Spinal cord (tissue), 10 donors: ENCODE data around the gene SH3RF2. TPM values are rescaled to one million over a fixed set of nuclear protein-coding genes. Genes with fewer than 3 reads are reported as not detected.

Experiments used
- DNase-seq, 6 donors: peaks; one replicate each; pipeline versions ENCODE4 v3.0.0 to v3.0.0-alpha.2; 2013 to 2015; ENCODE audit warnings: low spot score in 6 of 6, low read depth in 4 of 6
- H3K27ac ChIP-seq: one replicate; pipeline ENCODE4 v1.5.1; 2013; ENCODE audit warnings: low read depth, low read length, control low read depth
- H3K27me3 ChIP-seq: one replicate; pipeline ENCODE4 v1.6.1; 2013; ENCODE audit warnings: low read length; ENCODE audit not compliant: control insufficient read depth, insufficient read depth
- H3K36me3 ChIP-seq: one replicate; pipeline ENCODE4 v1.6.1; 2013; ENCODE audit warnings: low read length; ENCODE audit not compliant: control insufficient read depth, insufficient read depth
- H3K4me1 ChIP-seq: one replicate; pipeline ENCODE4 v1.6.1; 2013; ENCODE audit warnings: low read length; ENCODE audit not compliant: control insufficient read depth, insufficient read depth
- H3K4me3 ChIP-seq: one replicate; pipeline ENCODE4 v1.5.1; 2013; ENCODE audit warnings: low read depth, low read length, control low read depth
- H3K9me3 ChIP-seq: one replicate; pipeline ENCODE4 v1.6.1; 2013; ENCODE audit warnings: low read length; ENCODE audit not compliant: control insufficient read depth, insufficient read depth
- WGBS: methylation state at CpG from one replicate; pipeline ENCODE4 v1.1.5; 2013; ENCODE audit warnings: missing lambda C conversion rate; ENCODE audit not compliant: insufficient coverage; 5-methylcytosine and 5-hydroxymethylcytosine counted together
- polyA plus RNA-seq, 2 donors: library from polyadenylated mRNA; unstranded; fragments of 120-200 nt; gene quantifications; one replicate each; pipeline ENCODE4 v1.2.1, GENCODE V29; 2013; ENCODE audit not compliant: insufficient read length in 2 of 2
- total RNA-seq, 2 donors: library from RNA; depleted of rRNA in 1 of 2; stranded (reverse); fragments of 120-200 nt in 1 of 2; fragments of >200 nt in 1 of 2; gene quantifications; one replicate each; pipeline versions ENCODE4 v1.2.3 to v1.2.4, GENCODE V29; 2013 to 2014
- donor health status: healthy.

SH3RF2 gene
- total and polyA plus RNA-seq, 4 donors, result 0.25 to 0.94 (median 0.34) TPM

DNA sequence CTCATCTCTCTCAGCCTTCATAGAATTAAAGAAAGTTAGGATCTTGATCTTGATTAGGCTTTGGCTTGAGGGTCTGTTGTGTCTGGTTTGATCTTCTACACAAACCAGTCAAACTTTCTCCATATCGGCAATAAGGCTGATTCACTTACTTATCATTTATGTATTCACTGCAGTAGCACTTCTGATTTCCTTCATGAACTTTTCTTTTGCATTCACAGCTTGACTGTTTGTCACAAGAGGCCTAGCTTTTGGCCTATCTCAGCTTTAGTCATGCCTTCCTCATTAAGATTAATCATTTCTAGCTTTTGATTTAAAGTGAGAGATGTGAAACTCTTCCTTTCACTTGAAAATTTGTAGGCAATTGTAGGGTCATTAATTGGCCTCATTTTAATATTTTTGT lies 62.8 kb downstream of the SH3RF2 start:
- no peaks in the 10 kb centered on the region for H3K36me3 ChIP-seq
- H3K9me3 ChIP-seq, result no peaks in the 10 kb centered on the region
- WGBS, result no CpG with 5 or more reads among the region's 1 CpG
- no peak overlapping the region for H3K27ac ChIP-seq
- no peaks in the 10 kb centered on the region for H3K27me3 ChIP-seq
- H3K4me3 ChIP-seq, result no peak overlapping the region
- DNase-seq, result no peak
- no peaks in the 10 kb centered on the region for H3K4me1 ChIP-seq

DNA sequence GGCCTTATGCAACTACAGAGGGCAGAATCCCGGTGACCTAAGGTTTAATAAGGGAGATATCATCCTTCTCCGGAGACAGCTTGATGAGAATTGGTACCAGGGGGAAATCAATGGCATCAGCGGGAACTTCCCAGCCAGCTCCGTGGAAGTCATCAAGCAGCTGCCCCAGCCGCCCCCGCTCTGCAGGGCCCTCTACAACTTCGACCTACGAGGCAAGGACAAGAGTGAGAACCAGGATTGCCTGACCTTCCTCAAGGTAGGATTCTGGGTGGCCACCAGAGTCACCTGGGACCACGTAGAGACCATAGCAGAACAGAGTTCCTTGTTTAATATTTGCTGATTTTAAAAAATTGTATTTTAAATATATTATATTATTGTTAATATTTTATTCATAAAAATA lies 63.7 kb downstream of the SH3RF2 start:
- no peak for DNase-seq
- Histone ChIP-seq H3K9me3 (no peaks in the 10 kb centered on the region), H3K4me3 (no peak overlapping the region), H3K4me1 (no peaks in the 10 kb centered on the region), H3K36me3 (no peaks in the 10 kb centered on the region), H3K27me3 (no peaks in the 10 kb centered on the region), H3K27ac (no peak overlapping the region)
- 96% methylated on average over 6 of the region's 9 CpGs for WGBS

DNA sequence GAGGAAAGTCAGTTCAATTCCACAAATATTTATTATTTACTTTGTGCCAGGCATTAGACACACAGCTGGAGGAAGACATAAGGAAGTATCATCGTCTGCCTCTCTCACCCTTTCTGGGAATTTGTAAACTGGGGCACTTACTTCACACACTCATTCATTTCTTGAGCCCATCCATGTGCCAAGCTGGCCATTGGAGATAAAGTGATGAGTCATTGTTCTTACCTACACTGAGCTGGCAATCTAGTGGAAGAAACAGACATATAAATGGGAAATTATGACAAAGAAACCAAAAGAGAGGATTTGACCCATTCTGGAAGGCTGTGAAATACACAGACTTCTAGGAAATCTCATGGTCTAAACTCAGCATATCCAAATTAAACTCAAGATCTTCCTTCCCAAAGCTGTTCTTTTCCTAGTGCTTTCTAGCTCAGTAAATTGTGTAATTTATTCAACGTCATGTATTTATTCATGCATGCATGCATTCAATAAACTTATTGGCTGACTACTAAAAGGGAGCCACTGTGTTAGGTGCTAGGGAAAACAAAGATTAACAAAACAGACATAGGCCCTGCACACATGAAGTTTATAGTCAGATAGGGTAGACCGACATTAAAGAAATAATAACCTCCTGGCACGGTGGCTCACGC lies 65.3 kb downstream of the SH3RF2 start:
- DNase-seq, result no peak
- Histone ChIP-seq H3K4me1 (no peaks in the 10 kb centered on the region), H3K27ac (no peak overlapping the region), H3K36me3 (no peaks in the 10 kb centered on the region), H3K27me3 (no peaks in the 10 kb centered on the region), H3K9me3 (no peaks in the 10 kb centered on the region), H3K4me3 (no peak overlapping the region)
- 85% methylated on average over 2 of the region's 5 CpGs for WGBS

DNA sequence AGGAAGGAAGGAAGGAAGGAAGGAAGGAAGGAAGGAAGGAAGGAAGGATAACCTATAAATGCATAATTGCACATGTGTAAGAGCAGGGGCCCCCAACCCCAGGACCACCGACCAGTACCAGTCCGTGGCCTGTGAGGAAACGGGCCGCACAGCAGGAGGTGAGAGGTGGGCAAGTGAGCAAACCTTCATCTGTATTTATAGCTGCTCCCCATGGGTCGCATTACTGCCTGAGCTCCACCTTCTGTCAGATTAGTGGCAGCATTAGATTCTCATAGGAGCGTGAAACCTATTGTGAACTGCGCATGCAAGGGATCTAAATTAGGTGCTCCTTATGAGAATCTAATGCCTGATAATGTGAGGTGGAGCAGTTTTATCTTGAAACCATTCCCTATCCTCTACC lies 66.1 kb downstream of the SH3RF2 start:
- DNase-seq, result no peak
- 81% methylated on average over 4 of the region's 7 CpGs for WGBS
- Histone ChIP-seq H3K27me3 (no peaks in the 10 kb centered on the region), H3K4me1 (no peaks in the 10 kb centered on the region), H3K4me3 (no peak overlapping the region), H3K36me3 (no peaks in the 10 kb centered on the region), H3K9me3 (no peaks in the 10 kb centered on the region), H3K27ac (no peak overlapping the region)

DNA sequence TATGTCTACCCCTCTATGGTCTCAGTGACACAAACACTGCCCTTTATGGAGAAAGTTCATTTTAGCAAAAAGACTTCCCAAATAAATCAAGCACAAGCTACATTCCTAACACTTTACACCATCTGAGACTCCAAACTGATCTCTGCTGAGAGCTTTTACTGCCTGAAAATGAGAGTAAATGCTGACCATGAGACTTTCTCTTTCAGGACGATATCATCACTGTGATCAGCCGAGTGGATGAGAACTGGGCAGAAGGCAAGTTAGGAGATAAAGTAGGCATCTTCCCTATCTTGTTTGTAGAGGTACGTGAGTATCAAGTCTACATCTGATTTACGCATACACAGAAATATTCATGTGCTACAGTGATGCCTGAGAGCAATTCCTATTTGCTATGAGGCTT lies 67.5 kb downstream of the SH3RF2 start:
- DNase-seq, result no peak
- Histone ChIP-seq H3K36me3 (no peaks in the 10 kb centered on the region), H3K27ac (no peak overlapping the region), H3K27me3 (no peaks in the 10 kb centered on the region), H3K4me3 (no peak overlapping the region), H3K4me1 (no peaks in the 10 kb centered on the region), H3K9me3 (no peaks in the 10 kb centered on the region)
- WGBS, result no CpG with 5 or more reads among the region's 4 CpGs

DNA sequence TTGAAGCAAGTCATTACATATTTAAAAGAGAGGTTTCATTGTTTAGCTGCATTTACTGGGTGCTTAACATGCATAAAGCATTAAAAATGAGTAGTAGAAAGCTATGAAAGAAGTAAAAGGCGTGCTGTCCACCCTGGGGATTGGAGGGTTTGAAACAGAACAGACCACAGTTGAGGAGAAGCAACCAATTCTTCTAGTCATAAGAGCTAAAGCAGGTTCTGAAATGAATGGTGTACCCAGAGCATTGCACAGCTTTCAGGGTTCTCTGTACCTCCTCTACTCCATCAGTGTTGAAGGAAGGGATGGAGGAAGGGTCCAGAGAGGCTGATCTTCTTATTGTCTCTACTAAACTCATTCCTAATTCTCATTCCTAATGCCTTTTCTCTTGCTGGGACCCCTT lies 68.9 kb downstream of the SH3RF2 start:
- H3K27me3 ChIP-seq, result no peaks in the 10 kb centered on the region
- H3K36me3 ChIP-seq, result no peaks in the 10 kb centered on the region
- H3K4me1 ChIP-seq, result no peaks in the 10 kb centered on the region
- no peak overlapping the region for H3K27ac ChIP-seq
- DNase-seq, result no peak
- no peaks in the 10 kb centered on the region for H3K9me3 ChIP-seq
- H3K4me3 ChIP-seq, result no peak overlapping the region
- WGBS, result no CpG with 5 or more reads among the region's 1 CpG

DNA sequence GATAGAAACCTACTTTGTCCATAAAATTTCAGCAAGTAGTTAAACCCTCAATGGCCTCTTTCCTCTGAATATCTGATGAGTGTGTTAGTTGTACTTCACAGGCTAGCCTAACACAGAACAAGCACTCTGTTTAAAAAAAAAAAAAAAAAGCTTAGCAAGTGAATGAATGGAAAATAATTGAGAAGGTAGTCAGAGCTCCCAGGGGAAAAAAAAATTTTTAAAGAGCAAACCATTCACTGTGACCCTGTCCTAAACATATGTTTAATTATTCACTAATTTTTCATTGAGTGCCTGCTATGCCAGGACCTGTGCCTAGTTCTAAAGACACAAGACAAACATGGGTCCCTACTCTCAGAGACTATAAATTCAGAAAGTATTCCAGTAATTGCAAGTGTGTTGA lies 69.3 kb downstream of the SH3RF2 start:
- Histone ChIP-seq H3K4me3 (no peak overlapping the region), H3K36me3 (no peaks in the 10 kb centered on the region), H3K27ac (no peak overlapping the region), H3K4me1 (no peaks in the 10 kb centered on the region), H3K27me3 (no peaks in the 10 kb centered on the region), H3K9me3 (no peaks in the 10 kb centered on the region)
- DNase-seq, result no peak

DNA sequence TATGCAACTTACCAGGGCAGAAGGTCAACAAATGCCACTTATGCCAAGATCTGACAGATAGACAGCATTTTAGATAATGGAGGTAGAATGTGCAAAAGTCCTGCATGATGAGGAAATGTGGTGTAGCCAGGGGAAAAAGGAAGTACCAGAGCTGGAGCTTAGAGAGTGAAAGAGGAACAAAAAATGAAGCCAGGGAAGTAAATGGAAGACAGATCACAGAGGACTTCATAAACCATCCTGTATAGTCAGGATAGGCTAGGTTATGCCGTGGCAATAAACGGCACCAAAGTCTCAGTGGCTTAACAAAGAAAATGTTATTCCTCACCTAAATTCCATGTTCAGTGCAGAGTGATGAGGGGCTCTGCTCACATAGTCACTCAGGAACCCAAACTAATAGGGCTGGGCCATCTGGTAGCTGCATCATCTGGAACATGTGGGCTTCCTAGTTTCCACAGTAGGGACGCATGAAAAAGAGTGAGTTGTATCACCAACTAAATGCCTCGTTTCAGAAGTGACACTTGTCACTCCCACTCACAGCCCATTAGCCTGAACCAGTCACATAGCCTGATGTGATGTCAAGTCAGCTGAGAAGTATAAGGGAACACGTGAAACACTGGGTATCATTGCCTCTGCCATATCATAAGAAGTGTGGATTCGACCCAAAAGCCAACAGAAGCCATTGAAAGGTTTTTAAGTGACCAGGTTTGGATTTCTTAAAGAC lies 70.3 kb downstream of the SH3RF2 start:
- Histone ChIP-seq H3K4me1 (no peaks in the 10 kb centered on the region), H3K27me3 (no peaks in the 10 kb centered on the region), H3K4me3 (no peak overlapping the region), H3K36me3 (no peaks in the 10 kb centered on the region), H3K27ac (no peak overlapping the region), H3K9me3 (no peaks in the 10 kb centered on the region)
- DNase-seq, result no peak
- 90% methylated on average over 4 of the region's 6 CpGs for WGBS

DNA sequence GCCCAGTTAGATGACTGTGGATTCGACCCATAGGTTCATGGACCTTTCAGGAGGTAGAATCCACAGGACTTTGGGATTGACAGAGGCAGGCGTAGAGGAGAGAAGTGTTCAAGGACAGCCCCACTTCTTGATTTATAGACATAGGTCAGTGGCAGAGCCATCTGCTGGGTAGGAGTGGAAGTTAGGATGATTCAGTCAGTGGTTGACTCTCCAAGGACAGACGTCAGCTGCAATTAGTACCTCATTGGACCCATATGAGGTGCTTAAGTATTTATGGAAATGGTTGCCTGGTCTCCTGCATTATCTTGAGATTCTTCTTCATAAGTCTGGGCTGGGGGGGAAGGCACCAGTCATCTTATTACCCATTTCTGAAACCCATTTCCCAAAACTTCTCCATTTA lies 70.9 kb downstream of the SH3RF2 start:
- no peaks in the 10 kb centered on the region for H3K36me3 ChIP-seq
- 78% methylated on average over 3 of the region's 3 CpGs for WGBS
- H3K4me3 ChIP-seq, result no peak overlapping the region
- H3K9me3 ChIP-seq, result no peaks in the 10 kb centered on the region
- H3K27me3 ChIP-seq, result no peaks in the 10 kb centered on the region
- H3K4me1 ChIP-seq, result no peaks in the 10 kb centered on the region
- no peak overlapping the region for H3K27ac ChIP-seq
- DNase-seq, result no peak

DNA sequence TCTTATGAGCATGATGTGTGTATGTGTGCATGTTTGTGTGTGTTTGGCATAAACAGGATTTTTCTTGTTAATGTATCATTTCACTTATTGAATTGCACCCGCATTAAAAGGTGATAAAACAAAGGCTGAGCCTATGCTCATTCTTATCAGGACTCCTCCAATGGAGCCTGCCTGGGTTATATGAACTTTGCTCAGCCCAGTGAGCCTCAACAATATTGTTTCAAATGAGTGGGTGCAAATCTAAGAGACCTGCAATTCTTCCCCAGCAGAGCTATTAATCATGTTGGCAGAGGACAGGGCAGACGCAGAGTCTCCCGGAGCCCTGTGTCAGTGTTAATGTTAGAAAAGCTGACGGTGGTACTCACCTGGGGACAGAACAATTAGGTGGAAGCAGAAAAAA lies 71.6 kb downstream of the SH3RF2 start:
- H3K4me3 ChIP-seq, result no peak overlapping the region
- H3K36me3 ChIP-seq, result no peaks in the 10 kb centered on the region
- H3K4me1 ChIP-seq, result no peaks in the 10 kb centered on the region
- H3K9me3 ChIP-seq, result no peaks in the 10 kb centered on the region
- DNase-seq, result no peak
- H3K27me3 ChIP-seq, result no peaks in the 10 kb centered on the region
- H3K27ac ChIP-seq, result no peak overlapping the region
- WGBS, result no CpG with 5 or more reads among the region's 4 CpGs
